VCaP (cell line): ENCODE results near the gene PLPP6.

Source experiments
- H3K27ac ChIP-seq: fragments of 450-650 bp; 2 replicates; pipeline ENCODE4 v1.5.1; 2017
- CTCF ChIP-seq: fragments of 450-650 bp; conservative IDR thresholded peaks from 2 replicates; pipeline ENCODE4 v1.5.1; 2017; ENCODE audit warnings: mild to moderate bottlenecking, moderate library complexity

The PLPP6 gene

GRCh38 chr9:4714266-4715016 is 52.3 kb downstream of the PLPP6 start:
- no peak for TF ChIP-seq CTCF

More at GRCh38 chr9:4714266-4715016, 52.3 kb downstream of the PLPP6 start:
- no peak overlapping the region for H3K27ac ChIP-seq
